Central memory CD8-positive, alpha-beta T cell (primary cell): ENCODE results near the gene SATB1.
"Not testable (repeated sequence)": the region's sequence is repeated elsewhere in the genome, so short reads cannot be mapped to it uniquely, and the experiment has no call there.

Source experiments
- ATAC-seq: fragments of 150-1000 bp; cut with Tn5 transposase; replicated peaks from 2 replicates; pipeline ENCODE4 v1.10.0; 2022; ENCODE audit warnings: mild to moderate bottlenecking, moderate FRiP score, moderate number of reproducible peaks; ENCODE audit not compliant: poor library complexity, severe bottlenecking; ENCODE audit errors: extremely low read depth
- DNase-seq, 2 donors: peaks; one replicate each; pipeline ENCODE4 v3.0.0; 2021; ENCODE audit warnings: low spot score in 2 of 2
- H3K27ac Mint-ChIP-seq: one replicate; pipeline ENCODE4 v1.8.0; 2022; ENCODE audit warnings: low read depth, mild to moderate bottlenecking, moderate library complexity, mixed read lengths
- H3K27me3 Mint-ChIP-seq: one replicate; pipeline ENCODE4 v1.8.0; 2022; ENCODE audit warnings: mixed read lengths
- H3K36me3 Mint-ChIP-seq: one replicate; pipeline ENCODE4 v1.8.0; 2022; ENCODE audit warnings: mild to moderate bottlenecking, moderate library complexity, mixed read lengths; ENCODE audit not compliant: insufficient read depth
- H3K4me1 Mint-ChIP-seq: one replicate; pipeline ENCODE4 v1.8.0; 2022; ENCODE audit warnings: mixed read lengths
- H3K4me3 Mint-ChIP-seq: one replicate; pipeline ENCODE4 v1.8.0; 2022; ENCODE audit warnings: mild to moderate bottlenecking, moderate library complexity, mixed read lengths
- H3K9me3 Mint-ChIP-seq: one replicate; pipeline ENCODE4 v1.8.0; 2022; ENCODE audit warnings: mixed read lengths

SATB1 gene

GRCh38 chr3:18424729-18425640 is at the start of gene SATB1:
Gene SATB1 (minus strand): TSS chr3:18425339. CDS start chr3:18420967, 4,372 bp downstream.
- peaks cover 33% of the 10 kb centered on the region for H3K36me3 Mint-ChIP-seq
- no peaks in the 10 kb centered on the region for H3K27me3 Mint-ChIP-seq
- peak; percentile 48 to 58 for DNase-seq
- no peaks in the 10 kb centered on the region for H3K9me3 Mint-ChIP-seq
- peak within 1 kb of the TSS; percentile 97 for H3K4me3 Mint-ChIP-seq
- peaks cover 60% of the 10 kb centered on the region for H3K4me1 Mint-ChIP-seq
- peak within 1 kb of the TSS; percentile 99 for H3K27ac Mint-ChIP-seq
- ATAC-seq = peak; percentile 65

- Mint-ChIP-seq H3K4me3 (no peak overlapping the region), H3K27ac (no peak overlapping the region), H3K4me1 (no peaks in the 10 kb centered on the region), H3K9me3 (no peaks in the 10 kb centered on the region), H3K27me3 (no peaks in the 10 kb centered on the region), H3K36me3 (peaks cover 6% of the 10 kb centered on the region)
- ATAC-seq = no peak
- DNase-seq = no peak
Measured at GRCh38 chr3:18474202-18474601, 49.1 kb upstream of the SATB1 start.

- Mint-ChIP-seq H3K4me1 (no peaks in the 10 kb centered on the region), H3K27me3 (no peaks in the 10 kb centered on the region), H3K36me3 (peaks cover 14% of the 10 kb centered on the region), H3K9me3 (no peaks in the 10 kb centered on the region), H3K4me3 (no peak overlapping the region), H3K27ac (no peak overlapping the region)
- ATAC-seq (no peak), DNase-seq (no peak)
Measured at GRCh38 chr3:18469775-18470174, 44.6 kb upstream of the SATB1 start.

GRCh38 chr3:18466136-18466535 is 41.0 kb upstream of the SATB1 start:
- no peak for ATAC-seq

GRCh38 chr3:18454766-18455165 is 29.6 kb upstream of the SATB1 start:
- Mint-ChIP-seq H3K36me3 (peaks cover 3% of the 10 kb centered on the region), H3K4me3 (no peak overlapping the region), H3K27me3 (no peaks in the 10 kb centered on the region), H3K4me1 (peaks cover 34% of the 10 kb centered on the region), H3K27ac (no peak overlapping the region), H3K9me3 (peaks cover 5% of the 10 kb centered on the region)
- DNase-seq = no peak
- no peak for ATAC-seq

More at GRCh38 chr3:18466136-18466535, 41.0 kb upstream of the SATB1 start:
- Mint-ChIP-seq H3K27ac (no peak overlapping the region), H3K4me1 (no peaks in the 10 kb centered on the region), H3K9me3 (peaks cover 6% of the 10 kb centered on the region), H3K27me3 (no peaks in the 10 kb centered on the region), H3K4me3 (no peak overlapping the region), H3K36me3 (peaks cover 11% of the 10 kb centered on the region)
- no peak for DNase-seq

GRCh38 chr3:18449618-18450017 is 24.5 kb upstream of the SATB1 start:
- H3K27me3 Mint-ChIP-seq, H3K27ac Mint-ChIP-seq, H3K36me3 Mint-ChIP-seq, H3K4me3 Mint-ChIP-seq, ATAC-seq, DNase-seq: not testable (repeated sequence)
- Mint-ChIP-seq H3K4me1 (peaks cover 36% of the 10 kb centered on the region), H3K9me3 (peaks cover 11% of the 10 kb centered on the region)

- no peak for ATAC-seq
- peaks cover 40% of the 10 kb centered on the region for H3K4me1 Mint-ChIP-seq
Measured at GRCh38 chr3:18447720-18448119, 22.6 kb upstream of the SATB1 start.

GRCh38 chr3:18446149-18446825 is 21.1 kb upstream of the SATB1 start:
- Mint-ChIP-seq H3K9me3 (peaks cover 6% of the 10 kb centered on the region), H3K27ac (peak overlapping the region; percentile 95), H3K36me3 (peaks cover 18% of the 10 kb centered on the region), H3K27me3 (no peaks in the 10 kb centered on the region), H3K4me1 (peaks cover 39% of the 10 kb centered on the region), H3K4me3 (peak overlapping the region; percentile 83)
- DNase-seq (no peak), ATAC-seq (no peak)

More at GRCh38 chr3:18447720-18448119, 22.6 kb upstream of the SATB1 start:
- H3K27ac Mint-ChIP-seq = peak overlapping the region; percentile 7
- no peaks in the 10 kb centered on the region for H3K27me3 Mint-ChIP-seq
- H3K36me3 Mint-ChIP-seq = peaks cover 18% of the 10 kb centered on the region
- H3K9me3 Mint-ChIP-seq = peaks cover 6% of the 10 kb centered on the region
- DNase-seq = no peak
- peak overlapping the region; percentile 83 for H3K4me3 Mint-ChIP-seq

- peaks cover 40% of the 10 kb centered on the region for H3K4me1 Mint-ChIP-seq
- ATAC-seq = peak; percentile 84
Measured at GRCh38 chr3:18445401-18446148, 20.4 kb upstream of the SATB1 start.

GRCh38 chr3:18444595-18445400 is 19.7 kb upstream of the SATB1 start:
- peaks cover 45% of the 10 kb centered on the region for H3K4me1 Mint-ChIP-seq
- peak overlapping the region; percentile 92 for H3K4me3 Mint-ChIP-seq
- peaks cover 6% of the 10 kb centered on the region for H3K9me3 Mint-ChIP-seq
- peak overlapping the region; percentile 95 for H3K27ac Mint-ChIP-seq
- peak; percentile 71 for ATAC-seq
- peak; percentile 61 to 65 for DNase-seq
- peaks cover 18% of the 10 kb centered on the region for H3K36me3 Mint-ChIP-seq
- H3K27me3 Mint-ChIP-seq = no peaks in the 10 kb centered on the region

More at GRCh38 chr3:18445401-18446148, 20.4 kb upstream of the SATB1 start:
- Mint-ChIP-seq H3K4me3 (peak overlapping the region; percentile 83), H3K36me3 (peaks cover 18% of the 10 kb centered on the region), H3K9me3 (peaks cover 6% of the 10 kb centered on the region), H3K27me3 (no peaks in the 10 kb centered on the region), H3K27ac (peak overlapping the region; percentile 95)
- peak; percentile 57 to 76 for DNase-seq

- no peaks in the 10 kb centered on the region for H3K27me3 Mint-ChIP-seq
- H3K27ac Mint-ChIP-seq = peak overlapping the region; percentile 94
- peaks cover 54% of the 10 kb centered on the region for H3K4me1 Mint-ChIP-seq
- no peak for DNase-seq
- no peak for ATAC-seq
- H3K9me3 Mint-ChIP-seq = no peaks in the 10 kb centered on the region
- peak overlapping the region; percentile 92 for H3K4me3 Mint-ChIP-seq
- peaks cover 20% of the 10 kb centered on the region for H3K36me3 Mint-ChIP-seq
Measured at GRCh38 chr3:18443665-18444594, 18.8 kb upstream of the SATB1 start.
